Anterior cingulate cortex (tissue), 58 donors: ENCODE data around the gene OR7G3.

Experiments used
- DNase-seq, 58 donors: peaks; one replicate each; lab custom pipeline; 2025; lab: John Stamatoyannopoulos, UW

OR7G3 gene

GRCh38 chr19:9126900-9127405 is at the start of gene OR7G3:
Gene OR7G3 (minus strand): TSS chr19:9126950. CDS start chr19:9126950, 0 bp downstream.
- no peak for DNase-seq

- DNase-seq, result no peak
Measured at GRCh38 chr19:9175326-9175725, 48.6 kb upstream of the OR7G3 start.

DNA sequence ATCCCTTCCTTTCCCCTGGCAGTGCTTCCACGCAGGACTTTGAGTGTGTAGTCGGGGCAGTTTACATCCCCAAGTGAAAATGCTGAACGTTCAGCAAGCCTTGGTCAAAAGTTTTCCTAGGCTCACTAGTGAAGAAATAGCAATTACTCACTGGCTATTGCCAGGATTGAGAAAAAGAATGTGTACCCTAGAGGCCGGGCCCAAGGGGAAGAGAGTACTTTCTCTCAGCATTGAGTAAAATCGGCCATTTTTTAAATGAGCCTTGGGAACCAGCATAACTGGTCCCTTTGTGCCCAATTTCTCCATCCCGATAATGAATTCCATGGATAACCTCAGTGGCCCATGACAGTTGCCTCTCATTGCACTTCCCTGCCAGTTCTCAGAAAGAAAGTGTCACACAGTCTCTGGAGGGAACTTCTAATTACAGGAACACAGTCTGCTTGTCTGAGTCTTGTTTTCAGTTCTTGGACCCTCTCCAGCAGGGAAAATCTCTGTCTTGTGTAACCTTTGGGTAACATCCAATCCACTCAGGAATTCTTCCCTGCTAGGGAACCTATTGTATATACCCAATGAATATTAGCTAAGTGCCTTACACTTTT is 44.7 kb upstream of the OR7G3 start:
- no peak for DNase-seq

DNA sequence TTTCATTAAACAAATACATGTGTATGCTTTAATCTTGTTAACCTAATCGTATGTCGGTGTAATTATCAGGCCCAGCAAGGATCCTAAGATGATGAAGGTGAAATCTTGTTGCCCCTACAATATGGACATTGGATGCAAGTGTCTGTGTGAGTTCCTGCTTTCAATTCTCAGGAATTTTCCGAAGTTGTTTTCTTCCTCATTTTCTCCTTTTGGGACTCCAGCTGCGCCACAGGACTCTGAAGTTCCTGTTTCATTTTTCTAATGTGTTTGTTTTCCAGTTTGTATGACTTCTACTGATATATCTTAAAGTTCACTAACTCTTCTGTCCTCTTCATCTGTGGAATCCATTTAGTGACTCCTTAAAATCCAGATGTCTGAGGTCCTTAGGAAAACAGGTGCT is 40.1 kb upstream of the OR7G3 start:
- DNase-seq, result no peak

- no peak for DNase-seq
Measured at GRCh38 chr19:9165261-9165660, 38.5 kb upstream of the OR7G3 start.

DNA sequence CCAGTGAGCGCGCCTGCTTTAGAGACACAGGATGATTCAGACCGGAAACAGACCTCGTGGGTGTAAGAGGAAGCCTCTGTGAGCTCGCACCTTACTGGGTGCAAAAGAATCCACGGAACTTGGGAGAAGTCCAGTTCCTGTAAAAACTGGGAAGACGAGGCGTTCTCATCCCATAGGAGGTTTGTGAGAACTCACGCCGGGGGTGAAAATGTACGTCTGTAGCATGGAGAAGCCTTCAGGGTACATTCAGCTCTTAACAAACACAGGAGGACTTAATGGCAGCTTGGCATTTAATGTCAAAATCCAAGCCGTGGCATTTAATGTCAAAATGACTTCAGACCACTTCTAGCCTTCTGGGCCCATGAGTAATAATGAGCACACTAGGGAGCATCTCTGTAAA is 34.7 kb upstream of the OR7G3 start:
- no peak for DNase-seq

GRCh38 chr19:9159891-9160290 is 33.1 kb upstream of the OR7G3 start:
- DNase-seq, result no peak

GRCh38 chr19:9156304-9156703 is 29.6 kb upstream of the OR7G3 start:
- DNase-seq, result no peak

GRCh38 chr19:9155591-9155990 is 28.8 kb upstream of the OR7G3 start:
- DNase-seq, result no peak

- DNase-seq, result no peak
Measured at GRCh38 chr19:9151367-9151766, 24.6 kb upstream of the OR7G3 start.

GRCh38 chr19:9150650-9151049 is 23.9 kb upstream of the OR7G3 start:
- no peak for DNase-seq

DNA sequence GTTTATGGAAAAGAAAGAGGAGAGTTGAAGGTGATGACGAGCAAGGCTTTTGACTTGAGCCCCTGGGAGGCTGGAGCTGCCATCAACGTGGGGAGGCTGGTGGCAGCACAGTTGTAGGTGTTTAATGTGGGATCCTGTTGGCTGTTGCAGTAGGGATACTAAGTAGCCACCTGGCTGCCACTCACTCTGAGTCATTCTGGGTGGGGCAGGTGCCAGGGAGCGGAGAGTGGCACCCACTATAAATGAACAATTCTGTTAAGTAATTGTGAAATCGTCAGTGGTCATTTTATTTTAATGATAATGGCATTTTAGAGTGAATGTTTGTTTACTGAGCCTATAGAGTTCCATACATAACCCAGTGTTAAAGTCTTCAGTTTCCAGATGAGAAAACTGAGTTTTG is 23.2 kb upstream of the OR7G3 start:
- DNase-seq, result no peak

- no peak for DNase-seq
Measured at GRCh38 chr19:9148697-9149096, 21.9 kb upstream of the OR7G3 start.

DNA sequence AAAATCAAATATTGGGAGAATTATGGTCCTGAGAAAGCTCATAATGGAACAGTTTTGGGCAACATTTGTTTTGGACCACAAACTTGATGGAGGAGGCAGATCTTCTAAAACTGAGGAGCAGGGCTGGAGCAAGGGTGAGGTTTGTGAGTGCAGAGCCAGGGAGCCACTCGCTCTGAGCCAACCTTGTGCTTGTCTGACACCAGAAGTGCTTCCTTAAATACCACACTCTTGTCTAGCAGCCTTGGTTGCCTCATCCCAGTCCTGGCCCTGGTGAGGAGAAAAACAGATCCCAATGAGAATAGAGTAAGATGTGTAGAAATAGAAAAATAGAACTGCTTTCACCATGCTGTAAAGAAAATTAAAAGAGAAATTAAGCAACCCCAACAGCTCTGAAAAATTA is 20.1 kb upstream of the OR7G3 start:
- DNase-seq, result no peak

DNA sequence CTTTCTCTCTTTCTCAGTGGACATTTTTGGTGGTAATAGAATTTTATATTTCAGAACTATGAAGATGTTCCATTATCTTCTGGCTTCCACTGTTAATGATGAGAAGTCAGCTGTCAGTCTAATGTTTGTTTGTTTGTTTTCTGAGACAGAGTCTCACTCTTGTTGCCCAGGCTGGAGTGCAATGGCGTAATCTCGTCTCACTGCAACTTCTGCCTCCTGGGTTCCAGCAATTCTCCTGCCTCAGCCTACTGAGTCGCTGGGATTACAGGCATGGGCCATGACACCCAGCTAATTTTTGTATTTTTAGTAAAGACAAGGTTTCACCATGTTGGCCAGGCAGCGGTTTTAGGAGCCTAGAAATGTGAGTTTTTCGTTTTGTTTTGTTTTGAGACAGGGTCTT is 18.2 kb upstream of the OR7G3 start:
- no peak for DNase-seq

GRCh38 chr19:9140159-9140874 is 13.6 kb upstream of the OR7G3 start, which contains the start of gene ZNF317:
Gene ZNF317 (plus strand): TSS chr19:9140397. CDS start chr19:9156017, 15,620 bp downstream.
- DNase-seq, result peak in 57 of 58 donors; percentile 24 to 92 (median 83)

DNA sequence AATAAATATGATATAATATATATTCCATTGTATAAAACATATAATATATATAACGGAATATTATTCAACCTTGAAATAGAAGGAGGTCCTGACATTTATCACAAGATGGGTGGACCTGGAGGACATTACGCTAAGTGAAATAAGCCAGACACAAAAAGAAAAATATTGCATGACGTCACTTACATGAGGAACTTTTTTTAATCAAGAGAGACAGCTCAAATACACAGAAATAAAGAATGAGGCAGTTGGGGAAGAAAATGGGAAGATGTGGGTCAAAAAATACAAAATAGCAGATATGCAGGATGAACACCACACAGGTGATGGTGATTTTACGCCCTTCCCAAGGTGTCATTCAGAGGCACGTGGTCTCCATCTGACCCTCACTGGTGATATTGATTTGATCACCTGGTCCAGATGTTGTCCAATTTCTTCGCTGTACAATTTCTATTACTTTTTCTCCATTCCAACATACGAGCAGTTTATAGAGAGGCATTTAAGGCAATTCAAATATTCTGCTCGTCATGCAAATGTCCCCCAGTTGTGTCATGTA is 12.9 kb upstream of the OR7G3 start:
- DNase-seq, result peak in 3 of 58 donors; percentile 7 to 46 (median 46)

GRCh38 chr19:9132422-9132821 is 5.7 kb upstream of the OR7G3 start:
- no peak for DNase-seq

DNA sequence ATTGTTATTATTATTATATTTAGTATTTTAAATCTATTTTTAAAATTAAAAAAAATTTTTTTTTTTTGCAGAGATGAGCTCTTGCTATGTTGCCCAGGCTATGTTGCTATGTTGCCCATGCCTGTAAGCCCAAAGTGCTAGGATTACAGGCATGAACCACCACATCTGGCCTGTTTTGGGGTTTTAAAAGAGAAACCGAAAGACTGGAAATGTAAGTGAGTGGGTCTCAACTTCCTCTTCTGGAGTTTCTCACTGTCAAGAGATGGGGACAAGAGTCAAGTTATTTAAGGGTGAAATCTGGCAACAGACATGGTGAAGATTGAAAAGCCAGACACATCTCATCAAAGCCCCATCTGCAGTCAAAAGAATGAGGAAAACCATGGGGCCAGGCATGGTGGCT is 4.2 kb upstream of the OR7G3 start:
- no peak for DNase-seq

- DNase-seq, result no peak
Measured at GRCh38 chr19:9128171-9128570, 1.4 kb upstream of the OR7G3 start.

DNA sequence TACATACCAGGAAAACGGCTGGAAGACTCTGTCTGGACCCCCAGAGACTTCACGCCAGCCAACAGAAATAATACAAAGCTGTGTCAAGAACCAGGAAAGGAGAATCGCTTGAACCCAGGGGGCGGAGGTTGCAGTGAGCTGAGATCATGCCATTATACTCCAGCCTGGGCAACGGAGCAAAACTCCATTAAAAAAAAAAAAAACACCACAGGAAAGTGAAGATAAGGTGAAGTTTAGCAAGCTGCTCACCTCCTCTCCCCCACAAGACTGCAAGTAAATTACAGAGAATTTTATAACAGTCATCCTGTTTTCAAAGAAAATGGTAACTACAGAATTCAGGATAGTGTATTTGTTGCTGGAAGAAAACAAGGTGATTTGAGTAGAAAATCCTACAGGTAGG is 10.2 kb downstream of the OR7G3 start:
- no peak for DNase-seq

GRCh38 chr19:9115307-9115813 is 11.4 kb downstream of the OR7G3 start, which contains the start of gene OR7G1:
Gene OR7G1 (minus strand): TSS chr19:9115763. CDS start chr19:9115763, 0 bp downstream.
- no peak for DNase-seq
